Esophagus muscularis mucosa (tissue), 4 donors: Measurements from ENCODE around the gene CDC6. TPM values are rescaled to one million over a fixed set of nuclear protein-coding genes. Genes with fewer than 3 reads are reported as not detected.

Experiments used
- DNase-seq: peaks from one replicate; pipeline ENCODE4 v3.0.0-alpha.2; 2017; ENCODE audit errors: extremely low spot score
- H3K27ac ChIP-seq, 4 donors: fragments of 200-600 bp; sonication (generic); replicated peaks in 1 of 4; 1 replicate in 3 of 4; 2 replicates in 1 of 4; pipeline ENCODE4 v1.5.1; 2016 to 2019; ENCODE audit warnings: mild to moderate bottlenecking in 1 of 4
- H3K27me3 ChIP-seq, 4 donors: fragments of 200-600 bp; sonication (generic); one replicate each; pipeline versions ENCODE4 v1.5.1 to v1.6.0; 2016 to 2019
- H3K36me3 ChIP-seq, 4 donors: fragments of 200-600 bp; sonication (generic); one replicate each; pipeline ENCODE4 v1.5.1; 2016 to 2019
- H3K4me1 ChIP-seq, 4 donors: fragments of 200-600 bp; sonication (generic); one replicate each; pipeline ENCODE4 v1.5.1; 2016 to 2019
- H3K4me3 ChIP-seq, 4 donors: fragments of 200-600 bp; sonication (generic); 1 replicate in 2 of 4; 2 replicates in 2 of 4; pipeline ENCODE4 v1.5.1; 2016 to 2019; ENCODE audit warnings: mild to moderate bottlenecking in 4 of 4, moderate library complexity in 1 of 4
- H3K9me3 ChIP-seq, 4 donors: fragments of 200-600 bp; sonication (generic); 1 replicate in 3 of 4; 2 replicates in 1 of 4; pipeline ENCODE4 v1.5.1; 2016 to 2019
- CTCF ChIP-seq, 3 experiments: fragments of 200-600 bp in 2 of 3; fragments of 450-650 bp in 1 of 3; sonication (generic) in 2 of 3; IDR thresholded peaks; one replicate each; pipeline ENCODE4 v1.5.1; 2017 to 2019; ENCODE audit warnings: antibody characterized with exemption in 3 of 3, mild to moderate bottlenecking in 2 of 3, moderate library complexity in 1 of 3
- EP300 ChIP-seq: sonication (generic); formaldehyde crosslinking; IDR thresholded peaks from one replicate; pipeline ENCODE4 v1.6.1; 2017; ENCODE audit warnings: antibody characterized with exemption
- POLR2A ChIP-seq: fragments of 450-650 bp; IDR thresholded peaks from one replicate; pipeline ENCODE4 v1.6.1; 2017; ENCODE audit warnings: antibody characterized with exemption, moderate library complexity, mild to moderate bottlenecking, low read depth
- POLR2AphosphoS5 ChIP-seq, 2 donors: sonication (generic); formaldehyde crosslinking; IDR thresholded peaks; one replicate each; pipeline ENCODE4 v1.6.1; 2017; ENCODE audit warnings: antibody characterized with exemption in 2 of 2
- WGBS: methylation state at CpG from one replicate; pipeline ENCODE4 v1.1.5; 2018; 5-methylcytosine and 5-hydroxymethylcytosine counted together
- intact Hi-C: fragments of 100-400 bp; cut with DNase I; formaldehyde crosslinking; loops from one replicate; pipeline ENCODE4 v1.15.1; 2023
- total RNA-seq, 4 donors: library from RNA; depleted of rRNA; stranded (reverse); fragments of >200 nt; gene quantifications; one replicate each; pipeline versions ENCODE4 v1.1.0 to v1.2.1, GENCODE V29; 2016

CDC6 gene
- total RNA-seq, 4 donors from 2014 or later: 0.32 to 0.83 (median 0.44) TPM

DNA sequence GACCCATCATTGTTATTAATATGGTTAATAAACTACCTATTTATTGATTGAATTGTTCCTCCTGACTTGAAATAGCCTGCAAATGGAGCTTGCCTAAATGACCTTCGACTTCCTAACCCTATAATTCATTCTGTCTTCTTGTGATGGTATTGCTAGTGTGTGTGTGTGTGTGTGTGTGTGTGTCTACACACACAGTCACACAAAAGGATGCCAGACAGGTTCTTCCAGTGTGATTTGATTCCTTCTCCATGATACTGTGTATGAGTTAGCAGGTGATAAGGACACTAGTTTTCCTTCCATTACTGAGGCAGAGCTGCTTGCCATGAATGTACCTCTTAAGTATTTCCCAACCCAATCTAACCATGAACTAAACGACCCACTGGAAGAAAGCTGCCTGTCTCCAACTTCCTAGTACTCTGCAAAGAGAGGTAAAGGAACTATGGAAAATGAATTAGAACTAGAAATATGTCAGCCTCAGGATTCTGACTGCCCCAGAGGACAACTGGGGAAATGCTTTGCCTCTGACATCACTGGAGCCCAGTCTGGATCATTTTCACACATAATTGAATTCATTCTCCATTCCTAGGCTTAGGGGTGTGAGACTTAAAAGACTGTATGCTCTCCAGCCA is 3.5 kb upstream of the CDC6 start:
- intact Hi-C loops: no loop called here
- H3K27ac ChIP-seq: peak overlapping the region; percentile 29 to 58 (median 48)

GRCh38 chr17:40286473-40286872 is 1.2 kb upstream of the CDC6 start:
- Histone ChIP-seq H3K4me1 (peaks cover 28 to 48% (median 43%) of the 10 kb centered on the region in 4 donors), H3K9me3 (no peaks in the 10 kb centered on the region), H3K27me3 (no peaks in the 10 kb centered on the region), H3K27ac (no peak overlapping the region), H3K4me3 (no peak overlapping the region), H3K36me3 (peaks cover 0 to 11% (median 4%) of the 10 kb centered on the region in 4 donors)
- TF ChIP-seq CTCF (IDR thresholded peaks at IDR 0.05) (no peak), EP300 (no peak), POLR2A (no peak), POLR2AphosphoS5 (IDR thresholded peaks at IDR 0.05) (no peak)
- intact Hi-C loops: no loop called here
- WGBS: 93% methylated on average over 2 of the region's 2 CpGs
- no peak for DNase-seq

More for the DNA sequence above, 3.5 kb upstream of the CDC6 start:
- DNase-seq: no peak
- Histone ChIP-seq H3K27me3 (no peaks in the 10 kb centered on the region), H3K36me3 (peaks cover 13 to 34% (median 26%) of the 10 kb centered on the region in 4 donors), H3K4me1 (peaks cover 21 to 37% (median 31%) of the 10 kb centered on the region in 4 donors), H3K9me3 (no peaks in the 10 kb centered on the region), H3K4me3 (no peak overlapping the region)
- peak in 1 of 3 experiments; percentile 41 for TF ChIP-seq CTCF (IDR thresholded peaks at IDR 0.05)
- no peak for TF ChIP-seq POLR2A
- WGBS: 53% methylated on average over 2 of the region's 2 CpGs

DNA sequence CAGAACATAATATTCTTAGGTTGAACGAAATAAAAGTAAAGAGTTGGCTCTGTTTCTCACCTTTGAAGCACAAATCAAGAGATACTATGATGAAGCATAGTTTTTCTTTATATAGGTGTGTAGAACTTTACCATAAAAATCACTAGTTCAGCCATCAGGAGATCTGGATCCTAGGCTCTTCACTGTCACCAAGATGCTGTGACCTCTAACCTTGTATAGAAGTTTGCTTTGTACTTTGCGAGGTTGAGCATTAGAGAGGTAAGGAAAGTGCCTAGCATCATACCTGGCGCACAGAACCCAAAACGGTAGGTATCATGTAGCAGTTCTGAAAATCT is 553 bp upstream of the CDC6 start:
- DNase-seq: no peak
- Histone ChIP-seq H3K4me1 (peaks cover 28 to 48% (median 43%) of the 10 kb centered on the region in 4 donors), H3K9me3 (no peaks in the 10 kb centered on the region), H3K4me3 (peak overlapping the region; percentile 40 to 55 (median 53)), H3K27ac (peak overlapping the region in 1 of 4 donors; percentile 57), H3K27me3 (no peaks in the 10 kb centered on the region), H3K36me3 (peaks cover 0 to 6% (median 0%) of the 10 kb centered on the region in 4 donors)
- TF ChIP-seq CTCF (IDR thresholded peaks at IDR 0.05) (no peak), EP300 (no peak), POLR2AphosphoS5 (IDR thresholded peaks at IDR 0.05) (no peak), POLR2A (no peak)
- intact Hi-C loops: no loop called here
- WGBS: 47% methylated on average over 4 of the region's 4 CpGs

- no peaks in the 10 kb centered on the region for H3K27me3 ChIP-seq
- no peaks in the 10 kb centered on the region for H3K9me3 ChIP-seq
- H3K4me3 ChIP-seq: no peak overlapping the region
- peak overlapping the region in 1 of 4 donors; percentile 48 for H3K27ac ChIP-seq
- H3K4me1 ChIP-seq: peaks cover 28 to 42% (median 32%) of the 10 kb centered on the region in 4 donors
- intact Hi-C loops: loop anchor here (2.0 kb wide), 1 partner anchor 88 kb away; no protein-coding TSS in a partner anchor
- DNase-seq: no peak
- TF ChIP-seq CTCF (IDR thresholded peaks at IDR 0.05) (peak; percentile 66 to 68 (median 68)), POLR2AphosphoS5 (IDR thresholded peaks at IDR 0.05) (peak; percentile 9 to 23), EP300 (no peak), POLR2A (no peak)
- H3K36me3 ChIP-seq: no peaks in the 10 kb centered on the region
- WGBS: 50% methylated on average over 4 of the region's 4 CpGs
These were observed 3.1 kb downstream of the CDC6 start for GRCh38 chr17:40290629-40291280.
